Measurements from ENCODE around the gene SRGAP1. TPM values are rescaled to one million over a fixed set of nuclear protein-coding genes. Genes with fewer than 3 reads are reported as not detected.

Gene SRGAP1
- total and polyA plus RNA-seq, 2 of the 4 experiments (the other 2 are of a cell fraction), result 10.0 to 10.2 TPM

DNA sequence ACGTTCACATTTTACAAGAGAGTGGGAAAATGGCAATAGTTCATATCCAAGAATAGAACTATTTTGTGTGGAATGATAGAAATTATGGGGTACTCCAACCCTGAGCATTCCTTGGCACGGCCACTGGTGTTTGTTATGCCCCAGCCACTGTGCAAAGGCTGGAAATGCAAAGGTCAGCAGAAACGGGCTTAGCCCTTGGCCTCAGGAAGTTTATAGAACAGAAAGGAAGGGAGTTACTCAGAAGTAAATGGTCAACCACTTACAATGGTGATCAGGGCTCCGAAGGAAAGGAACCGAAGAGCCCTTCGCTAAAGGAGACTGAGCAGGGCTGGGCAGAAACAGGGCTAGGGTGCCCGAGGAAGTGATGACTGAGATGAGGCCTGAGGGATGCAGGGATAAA, 332.5 kb downstream of the SRGAP1 start:
- WGBS, 2 experiments (ENCODE audit: extremely low coverage in 2 of 2, insufficient read length in 1 of 2), result 100% methylated on average over 4 of the region's 7 CpGs; no CpG with 5 or more reads in 1 of the 2 experiments
- dilution Hi-C loops (cut with HindIII; ENCODE audit: low sequenced_read_pairs, unreplicated experiment) (no loop called here), intact Hi-C loops (cut with micrococcal nuclease) (no loop called here), in situ Hi-C loops (cut with MboI; ENCODE audit: low sequenced_read_pairs) (no loop called here)
- no peaks in the 10 kb centered on the region for H3K36me3 ChIP-seq (ENCODE audit: control insufficient read depth, insufficient read depth, low read length)
- H2AK9ac ChIP-seq (replicated peaks; ENCODE audit: low read depth, low read length, poor library complexity), result peak overlapping the region; percentile 48
- peak overlapping the region; percentile 85 for H2BK5ac ChIP-seq (ENCODE audit: low read depth, low read length, poor library complexity, severe bottlenecking)
- peak overlapping the region; percentile 95 for H4K91ac ChIP-seq (ENCODE audit: insufficient read depth, low read depth, low read length)
- peaks cover 14% of the 10 kb centered on the region for H3K9me1 ChIP-seq (ENCODE audit: insufficient read depth, low read length)
- peak overlapping the region; percentile 73 for H4K5ac ChIP-seq (ENCODE audit: low read depth, low read length)
- peak overlapping the region; percentile 13 for H3K27ac ChIP-seq (ENCODE audit: insufficient read depth, low read length)
- H2AK5ac ChIP-seq (ENCODE audit: low read depth, low read length), result peak overlapping the region; percentile 87
- H4K8ac ChIP-seq (ENCODE audit: low read depth in 2 of 2, low read length in 2 of 2), result peak overlapping the region; percentile 51 to 72
- H3K56ac ChIP-seq (ENCODE audit: extremely low read depth, insufficient read depth, low read length), result no peak overlapping the region
- peaks cover 0 to 29% of the 10 kb centered on the region in 2 experiments; a peak in 2 of 4 replicates for H3K79me1 ChIP-seq (ENCODE audit: low read depth in 1 of 2, low read length in 2 of 2)
- peak overlapping the region; percentile 88 for H2BK120ac ChIP-seq (ENCODE audit: low read depth, low read length)
- H3K9ac ChIP-seq (ENCODE audit: low read depth, low read length), result no peak overlapping the region
- H2BK20ac ChIP-seq (ENCODE audit: low read depth, low read length), result peak overlapping the region; percentile 53; the same call in 1 of the 2 replicates
- H3K23ac ChIP-seq (ENCODE audit: low read depth, low read length), result peak overlapping the region; percentile 82; the same call in 1 of the 2 replicates
- H3K4me2 ChIP-seq (ENCODE audit: low read depth, low read length), result no peak overlapping the region
- POLR2A ChIA-PET (ENCODE audit: unreplicated experiment), result no interaction called here
- peak overlapping the region; percentile 69 for H2AFZ ChIP-seq (replicated peaks; ENCODE audit: low read length, poor library complexity)
- no peak overlapping the region for H3K4me3 ChIP-seq (ENCODE audit: insufficient read depth, low read depth, low read length)
- no peaks in the 10 kb centered on the region for H3K9me3 ChIP-seq (ENCODE audit: control insufficient read depth, insufficient read depth, low read length)
- ATAC-seq (ENCODE audit: low read depth), result no peak
- H2BK15ac ChIP-seq (ENCODE audit: low read depth, low read length), result peak overlapping the region; percentile 99; the same call in 2 of the 3 replicates
- CTCF ChIA-PET, result no interaction called here
- DNase-seq, result no peak
- no peaks in the 10 kb centered on the region for H4K20me1 ChIP-seq (ENCODE audit: insufficient read depth, low read length)
- peak overlapping the region; percentile 84 for H3K14ac ChIP-seq (replicated peaks; ENCODE audit: low read depth, low read length)
- no TSS peak for BruUV-seq (replicated peaks)
- H3K4me1 ChIP-seq (ENCODE audit: control insufficient read depth, insufficient read depth, low read length), result peaks cover 28% of the 10 kb centered on the region
- H3K18ac ChIP-seq (ENCODE audit: low read depth, low read length), result peak overlapping the region; percentile 67; the same call in 1 of the 2 replicates
- TF ChIP-seq MXI1 (IDR thresholded peaks at IDR 0.05; ENCODE audit: borderline replicate concordance, low read depth, low read length) (no peak), RCOR1 (IDR thresholded peaks at IDR 0.05; ENCODE audit: insufficient replicate concordance, low read length) (no peak), USF2 (IDR thresholded peaks at IDR 0.05; ENCODE audit: low read depth, low read length) (no peak), FOS (IDR thresholded peaks at IDR 0.05; ENCODE audit: low read depth, low read length) (no peak), MAFK (IDR thresholded peaks at IDR 0.05; ENCODE audit: low read depth, low read length) (peak; percentile 96), CEBPB (IDR thresholded peaks at IDR 0.05; ENCODE audit: low read depth, low read length) (no peak)
- TF ChIP-seq, protein P1, sequence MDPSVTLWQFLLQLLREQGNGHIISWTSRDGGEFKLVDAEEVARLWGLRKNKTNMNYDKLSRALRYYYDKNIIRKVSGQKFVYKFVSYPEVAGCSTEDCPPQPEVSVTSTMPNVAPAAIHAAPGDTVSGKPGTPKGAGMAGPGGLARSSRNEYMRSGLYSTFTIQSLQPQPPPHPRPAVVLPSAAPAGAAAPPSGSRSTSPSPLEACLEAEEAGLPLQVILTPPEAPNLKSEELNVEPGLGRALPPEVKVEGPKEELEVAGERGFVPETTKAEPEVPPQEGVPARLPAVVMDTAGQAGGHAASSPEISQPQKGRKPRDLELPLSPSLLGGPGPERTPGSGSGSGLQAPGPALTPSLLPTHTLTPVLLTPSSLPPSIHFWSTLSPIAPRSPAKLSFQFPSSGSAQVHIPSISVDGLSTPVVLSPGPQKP (IDR thresholded peaks at IDR 0.05; ENCODE audit: borderline replicate concordance, low read depth, low read length), result no peak
- H3K4ac ChIP-seq (ENCODE audit: low read depth, low read length), result peak overlapping the region; percentile 81
- no peaks in the 10 kb centered on the region for H3K27me3 ChIP-seq (ENCODE audit: control insufficient read depth, insufficient read depth, low read length)
